GM12878 (cell line): Measurements from ENCODE around the gene ABCA2. TPM values are rescaled to one million over a fixed set of nuclear protein-coding genes. Genes with fewer than 3 reads are reported as not detected.

Experiments used
- ATAC-seq: fragments of 200-7000 bp; cut with Tn5 transposase; 3 replicates; pipeline ENCODE4 v1.9.1; 2020; ENCODE audit warnings: mild to moderate bottlenecking, moderate library complexity
- BruUV-seq: library from RNA; stranded (reverse); fragments of 400-500 nt; replicated peaks from 2 replicates; lab custom pipeline; 2021; lab: Mats Ljungman, UMichigan
- CTCF ChIA-PET: fragments of 300-600 bp; sonication (Branson Sonifier 250); formaldehyde crosslinking; extraction: SDS; loops from one replicate; lab custom pipeline; 2021; ENCODE audit warnings: inconsistent platforms; lab: Yijun Ruan, JAX
- POLR2A ChIA-PET: fragments of 350-600 bp; formaldehyde crosslinking; extraction: SDS; loops from one replicate; lab custom pipeline; 2021; ENCODE audit warnings: inconsistent platforms; lab: Charles Lee
- RAD21 ChIA-PET: fragments of 300-600 bp; sonication (Branson Sonifier 250); formaldehyde crosslinking; loops from one replicate; lab custom pipeline; 2023; ENCODE audit warnings: antibody characterized with exemption; ENCODE audit not compliant: unreplicated experiment; lab: Charles Lee
- SMC1A ChIA-PET: fragments of 300-600 bp; sonication (Branson Sonifier 250); formaldehyde crosslinking; loops from one replicate; lab custom pipeline; 2023; ENCODE audit not compliant: unreplicated experiment, uncharacterized antibody; lab: Charles Lee
- DNase-seq: peaks from one replicate; pipeline ENCODE4 v3.0.0-alpha.2; 2011; ENCODE audit warnings: low read depth, low spot score
- FAIRE-seq: peaks from 3 replicates; lab custom pipeline; 2011; peaks lifted over from hg19 to GRCh38; lab: Jason Lieb, UNC
- H2AFZ ChIP-seq: 2 replicates; pipeline ENCODE4 v1.6.0; 2011; ENCODE audit warnings: low read depth, low read length, control low read depth; ENCODE audit not compliant: control insufficient read depth
- H3K27ac ChIP-seq: 2 replicates; pipeline ENCODE4 v1.5.1; 2011; ENCODE audit warnings: control low read depth; ENCODE audit not compliant: control insufficient read depth, insufficient read depth
- H3K27me3 ChIP-seq, 2 experiments: replicated peaks in 1 of 2; 2 replicates each; pipeline versions ENCODE4 v1.6.0 to v1.6.1; 2011; ENCODE audit warnings: low read length in 1 of 2; ENCODE audit not compliant: control insufficient read depth in 2 of 2, insufficient read depth in 2 of 2
- H3K36me3 ChIP-seq, 2 experiments: 2 replicates each; pipeline ENCODE4 v1.5.1; 2011; ENCODE audit warnings: low read length in 1 of 2; ENCODE audit not compliant: control insufficient read depth in 2 of 2, insufficient read depth in 2 of 2
- H3K4me1 ChIP-seq: 2 replicates; pipeline ENCODE4 v1.6.1; 2011; ENCODE audit warnings: mild to moderate bottlenecking, low read length, moderate library complexity, mixed read lengths; ENCODE audit not compliant: control insufficient read depth, insufficient read depth
- H3K4me2 ChIP-seq: 2 replicates; pipeline ENCODE4 v1.6.0; 2011; ENCODE audit warnings: control low read depth; ENCODE audit not compliant: control insufficient read depth, insufficient read depth
- H3K4me3 ChIP-seq: fragments of 200-600 bp; sonication (generic); 2 replicates; pipeline ENCODE4 v1.5.1; 2016
- H3K79me2 ChIP-seq: 2 replicates; pipeline ENCODE4 v1.6.0; 2011; ENCODE audit warnings: low read length; ENCODE audit not compliant: control insufficient read depth, insufficient read depth
- H3K9ac ChIP-seq: 2 replicates; pipeline ENCODE4 v1.8.0; 2011; ENCODE audit warnings: low read length, control low read depth, mixed read lengths; ENCODE audit not compliant: control insufficient read depth, insufficient read depth
- H3K9me3 ChIP-seq: replicated peaks from 3 replicates; pipeline ENCODE4 v1.5.1; 2011; ENCODE audit warnings: mild to moderate bottlenecking, low read length; ENCODE audit not compliant: control insufficient read depth, insufficient read depth
- H4K20me1 ChIP-seq: 2 replicates; pipeline ENCODE4 v1.6.0; 2011; ENCODE audit not compliant: control insufficient read depth, insufficient read depth
- ATF7 ChIP-seq: fragments of 450-650 bp; IDR thresholded peaks from 2 replicates; pipeline ENCODE4 v1.6.1; 2016; ENCODE audit warnings: low read depth, mild to moderate bottlenecking
- CREB1 ChIP-seq: IDR thresholded peaks from 2 replicates; pipeline ENCODE4 v1.6.1; 2012; ENCODE audit warnings: low read depth, mild to moderate bottlenecking, inconsistent platforms
- CTCF ChIP-seq, 3 experiments: IDR thresholded peaks in 2 of 3; conservative IDR thresholded peaks in 1 of 3; 2 replicates each; pipeline ENCODE4 v1.5.1; 2011; ENCODE audit warnings: low read depth in 3 of 3, low read length in 3 of 3, mild to moderate bottlenecking in 3 of 3, control low read depth in 2 of 3, moderate library complexity in 2 of 3, inconsistent platforms in 1 of 3, mixed read lengths in 1 of 3; ENCODE audit not compliant: control insufficient read depth in 2 of 3, insufficient read depth in 1 of 3; ENCODE audit errors: extremely low read depth in 1 of 3
- EED ChIP-seq: sonication (generic); IDR thresholded peaks from 2 replicates; pipeline ENCODE4 v1.6.1; 2016; ENCODE audit warnings: antibody characterized with exemption, low read depth
- MTA3 ChIP-seq: IDR thresholded peaks from 2 replicates; pipeline ENCODE4 v1.6.1; 2012; ENCODE audit warnings: low read length, inconsistent platforms, borderline replicate concordance
- NRF1 ChIP-seq: conservative IDR thresholded peaks from 2 replicates; pipeline ENCODE4 v1.6.1; 2011; ENCODE audit warnings: mild to moderate bottlenecking, low read depth, low read length, improper control_type of control experiment
- SREBF2 ChIP-seq: IDR thresholded peaks from 2 replicates; pipeline ENCODE4 v1.6.1; 2012; ENCODE audit warnings: mild to moderate bottlenecking, low read length
- STAT1 ChIP-seq: fragments of 450-650 bp; conservative IDR thresholded peaks from 2 replicates; pipeline ENCODE4 v1.6.1; 2014; ENCODE audit warnings: antibody characterized with exemption, mild to moderate bottlenecking
- SUPT20H ChIP-seq: IDR thresholded peaks from 2 replicates; pipeline ENCODE4 v1.6.1; 2011; ENCODE audit warnings: low read depth, mild to moderate bottlenecking, low read length, moderate library complexity, borderline replicate concordance; ENCODE audit not compliant: control insufficient read depth
- TAF1 ChIP-seq: IDR thresholded peaks from 2 replicates; pipeline ENCODE4 v1.6.1; 2011; ENCODE audit warnings: mild to moderate bottlenecking, low read depth, low read length, borderline replicate concordance
- TCF3 ChIP-seq: IDR thresholded peaks from 2 replicates; pipeline ENCODE4 v1.6.1; 2012; ENCODE audit warnings: low read depth, mild to moderate bottlenecking, low read length, borderline replicate concordance; ENCODE audit not compliant: insufficient read depth
- YBX1 ChIP-seq: fragments of 450-650 bp; IDR thresholded peaks from 2 replicates; pipeline ENCODE4 v1.6.1; 2016; ENCODE audit warnings: antibody characterized with exemption
- ZNF24 ChIP-seq: fragments of 450-650 bp; IDR thresholded peaks from 2 replicates; pipeline ENCODE4 v1.6.1; 2017; ENCODE audit warnings: antibody characterized with exemption, mild to moderate bottlenecking
- WGBS: methylation state at CpG from one replicate; pipeline ENCODE4 v1.1.6; 2016; ENCODE audit warnings: low lambda C conversion rate; ENCODE audit not compliant: insufficient replicate concordance, insufficient coverage; ENCODE audit errors: missing lambda C conversion rate; 5-methylcytosine and 5-hydroxymethylcytosine counted together
- in situ Hi-C: fragments of 300-500 bp; cut with MboI; formaldehyde crosslinking; loops from 9 replicates; pipeline ENCODE4 v1.14.3; 2018; ENCODE audit warnings: mixed read lengths
- intact Hi-C: fragments of 100-400 bp; cut with micrococcal nuclease; formaldehyde crosslinking; loops from one replicate; pipeline ENCODE4 v1.14.2; 2022; ENCODE audit not compliant: unreplicated experiment
- polyA plus RNA-seq, 11 experiments: library from polyadenylated mRNA; depleted of rRNA in 4 of 11; unstranded in 6 of 11; stranded (reverse) in 5 of 11; fragments of >200 nt; fragmentation: Nextera tagmentation in 4 of 11; fragmentation: Illumina TruSeq in 1 of 11; extraction: Ambion mirVana in 4 of 11; extraction: Trizol in 1 of 11; gene quantifications; 1 replicate in 1 of 11; 2 replicates in 10 of 11; pipeline versions ENCODE4 v1.2.1 to v1.2.3, GENCODE V29; 2011 to 2016; ENCODE audit warnings: inconsistent platforms in 2 of 11, missing spikeins in 2 of 11, low read depth in 1 of 11
- total RNA-seq, 4 experiments: library from RNA; depleted of rRNA in 3 of 4; stranded (reverse); fragments of >200 nt in 3 of 4; fragmentation: Illumina TruSeq in 1 of 4; extraction: Trizol in 1 of 4; gene quantifications; 2 replicates each; pipeline versions ENCODE4 v1.2.1 to v1.2.3, GENCODE V29; 2013 to 2021
- TF ChIP-seq, protein P1 (sequence below): fragments of 450-650 bp; IDR thresholded peaks from 2 replicates; pipeline ENCODE4 v1.6.1; 2016; ENCODE audit warnings: mild to moderate bottlenecking

Gene ABCA2
- total and polyA plus RNA-seq, 10 of the 15 experiments (the other 5 are each of a cell fraction or from before 2014, with no cell fraction given): 0.13 to 2.6 (median 0.71) TPM; not detected in 2

DNA sequence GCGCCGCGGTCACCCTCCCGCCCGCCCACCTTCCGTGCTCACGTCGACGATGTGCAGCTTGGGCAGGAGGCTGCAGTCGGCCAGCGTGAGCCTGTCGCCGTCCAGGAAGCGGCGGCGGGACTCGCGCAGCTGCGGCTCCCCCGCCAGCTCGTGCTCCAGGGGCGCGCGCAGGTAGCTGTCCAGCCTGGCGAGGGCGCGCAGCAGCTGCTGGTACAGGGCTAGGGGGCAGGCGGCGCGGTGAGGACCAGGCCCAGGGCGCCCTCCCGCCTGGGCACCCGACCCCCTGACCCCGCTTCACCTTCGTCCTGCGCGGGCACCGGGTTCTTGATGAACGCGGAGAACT is 33.2 kb downstream of the ABCA2 start:
- H3K4me2 ChIP-seq: no peak overlapping the region
- no peaks in the 10 kb centered on the region; the same call in 1 of the 2 replicates for H3K79me2 ChIP-seq
- no peak overlapping the region for H3K27ac ChIP-seq
- ATAC-seq (no peak), DNase-seq (no peak), FAIRE-seq (no peak)
- ChIA-PET POLR2A (no interaction called here), RAD21 (no interaction called here), CTCF (no interaction called here), SMC1A (no interaction called here)
- no peak overlapping the region for H3K9ac ChIP-seq
- H3K9me3 ChIP-seq: no peaks in the 10 kb centered on the region; the same call in 2 of the 3 replicates
- intact Hi-C loops: no loop called here
- no peak overlapping the region for H2AFZ ChIP-seq
- TF ChIP-seq STAT1: no peak
- no peak for TF ChIP-seq CREB1
- no peak for TF ChIP-seq MTA3
- WGBS: 97% methylated on average over 13 of the region's 40 CpGs
- peaks cover 2 to 6% of the 10 kb centered on the region in 2 experiments; a peak in 3 of 4 replicates for H3K27me3 ChIP-seq
- H3K4me3 ChIP-seq: no peak overlapping the region
- peaks cover 38% of the 10 kb centered on the region for H3K4me1 ChIP-seq
- BruUV-seq: no TSS peak
- H4K20me1 ChIP-seq: no peaks in the 10 kb centered on the region
- H3K36me3 ChIP-seq: no peaks in the 10 kb centered on the region
- in situ Hi-C loops: no loop called here

GRCh38 chr9:136994180-136994887 is 33.7 kb downstream of the ABCA2 start:
- CTCF ChIA-PET: interaction anchor here (0.7 to 1.0 kb wide), 2 partner anchors 41 to 152 kb away, joined by 3 read pairs; partner anchors contain the start of gene AJM1
- TF ChIP-seq EED (no peak), ATF7 (no peak), CREB1 (no peak), SREBF2 (no peak), YBX1 (no peak), NRF1 (no peak), CTCF (IDR thresholded peaks at IDR 0.05 in 2 of 3, conservative IDR thresholded peaks at IDR 0.05 in 1 of 3; ENCODE audit: control insufficient read depth in 2 of 3, extremely low read depth in 1 of 3, insufficient read depth in 1 of 3, low read depth in 3 of 3, low read length in 3 of 3) (no peak), TAF1 (no peak), TCF3 (no peak), ZNF24 (no peak), SUPT20H (no peak)
- TF ChIP-seq, protein P1, sequence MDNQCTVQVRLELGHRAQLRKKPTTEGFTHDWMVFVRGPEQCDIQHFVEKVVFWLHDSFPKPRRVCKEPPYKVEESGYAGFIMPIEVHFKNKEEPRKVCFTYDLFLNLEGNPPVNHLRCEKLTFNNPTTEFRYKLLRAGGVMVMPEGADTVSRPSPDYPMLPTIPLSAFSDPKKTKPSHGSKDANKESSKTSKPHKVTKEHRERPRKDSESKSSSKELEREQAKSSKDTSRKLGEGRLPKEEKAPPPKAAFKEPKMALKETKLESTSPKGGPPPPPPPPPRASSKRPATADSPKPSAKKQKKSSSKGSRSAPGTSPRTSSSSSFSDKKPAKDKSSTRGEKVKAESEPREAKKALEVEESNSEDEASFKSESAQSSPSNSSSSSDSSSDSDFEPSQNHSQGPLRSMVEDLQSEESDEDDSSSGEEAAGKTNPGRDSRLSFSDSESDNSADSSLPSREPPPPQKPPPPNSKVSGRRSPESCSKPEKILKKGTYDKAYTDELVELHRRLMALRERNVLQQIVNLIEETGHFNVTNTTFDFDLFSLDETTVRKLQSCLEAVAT: no peak
- TF ChIP-seq, all 136 proteins: peak for 0
- H3K4me3 ChIP-seq: no peak overlapping the region
- peaks cover 33% of the 10 kb centered on the region for H3K4me1 ChIP-seq
- no peak for DNase-seq
- POLR2A ChIA-PET: no interaction called here
- in situ Hi-C loops: no loop called here
- peaks cover 2 to 6% of the 10 kb centered on the region in 2 experiments; a peak in 3 of 4 replicates for H3K27me3 ChIP-seq
- SMC1A ChIA-PET: no interaction called here
- intact Hi-C loops: no loop called here
- no peaks in the 10 kb centered on the region for H3K36me3 ChIP-seq
- no peaks in the 10 kb centered on the region; the same call in 2 of the 3 replicates for H3K9me3 ChIP-seq
- no peaks in the 10 kb centered on the region; the same call in 1 of the 2 replicates for H3K79me2 ChIP-seq
- RAD21 ChIA-PET: no interaction called here
- 97% methylated on average over 47 of the region's 54 CpGs for WGBS
- H3K27ac ChIP-seq: no peak overlapping the region
- no peak for ATAC-seq
- no peak overlapping the region for H3K4me2 ChIP-seq
- no TSS peak for BruUV-seq
- FAIRE-seq: no peak
- H2AFZ ChIP-seq: no peak overlapping the region
- no peak overlapping the region for H3K9ac ChIP-seq
- no peaks in the 10 kb centered on the region for H4K20me1 ChIP-seq
